Measurements from ENCODE around the gene DDX1.

- TF ChIP-seq POLR2A (IDR thresholded peaks at IDR 0.05) = no peak
- no peak for TF ChIP-seq POLR2AphosphoS5 (IDR thresholded peaks at IDR 0.05; ENCODE audit: insufficient read depth in 1 of 2, low read depth in 1 of 2)
- TF ChIP-seq, protein P1, sequence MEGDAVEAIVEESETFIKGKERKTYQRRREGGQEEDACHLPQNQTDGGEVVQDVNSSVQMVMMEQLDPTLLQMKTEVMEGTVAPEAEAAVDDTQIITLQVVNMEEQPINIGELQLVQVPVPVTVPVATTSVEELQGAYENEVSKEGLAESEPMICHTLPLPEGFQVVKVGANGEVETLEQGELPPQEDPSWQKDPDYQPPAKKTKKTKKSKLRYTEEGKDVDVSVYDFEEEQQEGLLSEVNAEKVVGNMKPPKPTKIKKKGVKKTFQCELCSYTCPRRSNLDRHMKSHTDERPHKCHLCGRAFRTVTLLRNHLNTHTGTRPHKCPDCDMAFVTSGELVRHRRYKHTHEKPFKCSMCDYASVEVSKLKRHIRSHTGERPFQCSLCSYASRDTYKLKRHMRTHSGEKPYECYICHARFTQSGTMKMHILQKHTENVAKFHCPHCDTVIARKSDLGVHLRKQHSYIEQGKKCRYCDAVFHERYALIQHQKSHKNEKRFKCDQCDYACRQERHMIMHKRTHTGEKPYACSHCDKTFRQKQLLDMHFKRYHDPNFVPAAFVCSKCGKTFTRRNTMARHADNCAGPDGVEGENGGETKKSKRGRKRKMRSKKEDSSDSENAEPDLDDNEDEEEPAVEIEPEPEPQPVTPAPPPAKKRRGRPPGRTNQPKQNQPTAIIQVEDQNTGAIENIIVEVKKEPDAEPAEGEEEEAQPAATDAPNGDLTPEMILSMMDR (IDR thresholded peaks at IDR 0.05) = no peak
These were observed 64.4 kb downstream of the DDX1 start for GRCh38 chr2:15656090-15656489.
